GM12864 (cell line): ENCODE data around the gene GJB4.
"Not testable (repeated sequence)": the region's sequence is repeated elsewhere in the genome, so short reads cannot be mapped to it uniquely, and the experiment has no call there.

Experiments
- DNase-seq: peaks from one replicate; pipeline ENCODE4 v3.0.0-alpha.2; 2011; ENCODE audit warnings: low read depth
- H3K4me3 ChIP-seq: 2 replicates; pipeline ENCODE4 v1.5.1; 2011; ENCODE audit warnings: mild to moderate bottlenecking, low read depth, low read length, control low read depth
- TF ChIP-seq, protein P1 (sequence below): IDR thresholded peaks from 2 replicates; pipeline ENCODE4 v1.5.1; 2011; ENCODE audit warnings: low read depth, mild to moderate bottlenecking, moderate library complexity, low read length, control low read depth, inconsistent platforms; ENCODE audit errors: missing control alignments

Gene GJB4

GRCh38 chr1:34796990-34797389, 37.5 kb downstream of the GJB4 start:
- DNase-seq, result peak; percentile 26
- H3K4me3 ChIP-seq, result no peak overlapping the region
- TF ChIP-seq, protein P1, sequence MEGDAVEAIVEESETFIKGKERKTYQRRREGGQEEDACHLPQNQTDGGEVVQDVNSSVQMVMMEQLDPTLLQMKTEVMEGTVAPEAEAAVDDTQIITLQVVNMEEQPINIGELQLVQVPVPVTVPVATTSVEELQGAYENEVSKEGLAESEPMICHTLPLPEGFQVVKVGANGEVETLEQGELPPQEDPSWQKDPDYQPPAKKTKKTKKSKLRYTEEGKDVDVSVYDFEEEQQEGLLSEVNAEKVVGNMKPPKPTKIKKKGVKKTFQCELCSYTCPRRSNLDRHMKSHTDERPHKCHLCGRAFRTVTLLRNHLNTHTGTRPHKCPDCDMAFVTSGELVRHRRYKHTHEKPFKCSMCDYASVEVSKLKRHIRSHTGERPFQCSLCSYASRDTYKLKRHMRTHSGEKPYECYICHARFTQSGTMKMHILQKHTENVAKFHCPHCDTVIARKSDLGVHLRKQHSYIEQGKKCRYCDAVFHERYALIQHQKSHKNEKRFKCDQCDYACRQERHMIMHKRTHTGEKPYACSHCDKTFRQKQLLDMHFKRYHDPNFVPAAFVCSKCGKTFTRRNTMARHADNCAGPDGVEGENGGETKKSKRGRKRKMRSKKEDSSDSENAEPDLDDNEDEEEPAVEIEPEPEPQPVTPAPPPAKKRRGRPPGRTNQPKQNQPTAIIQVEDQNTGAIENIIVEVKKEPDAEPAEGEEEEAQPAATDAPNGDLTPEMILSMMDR, result no peak

GRCh38 chr1:34800214-34800613, 40.7 kb downstream of the GJB4 start:
- H3K4me3 ChIP-seq, result no peak overlapping the region
- TF ChIP-seq, protein P1, result no peak
- DNase-seq, result no peak

- H3K4me3 ChIP-seq, result no peak overlapping the region
- TF ChIP-seq, protein P1, result no peak
- no peak for DNase-seq
Observed at GRCh38 chr1:34803770-34804169, 44.2 kb downstream of the GJB4 start.

- no peak overlapping the region for H3K4me3 ChIP-seq
- TF ChIP-seq, protein P1, result no peak
- DNase-seq, result no peak
Observed at GRCh38 chr1:34806396-34806795, 46.9 kb downstream of the GJB4 start.

DNA sequence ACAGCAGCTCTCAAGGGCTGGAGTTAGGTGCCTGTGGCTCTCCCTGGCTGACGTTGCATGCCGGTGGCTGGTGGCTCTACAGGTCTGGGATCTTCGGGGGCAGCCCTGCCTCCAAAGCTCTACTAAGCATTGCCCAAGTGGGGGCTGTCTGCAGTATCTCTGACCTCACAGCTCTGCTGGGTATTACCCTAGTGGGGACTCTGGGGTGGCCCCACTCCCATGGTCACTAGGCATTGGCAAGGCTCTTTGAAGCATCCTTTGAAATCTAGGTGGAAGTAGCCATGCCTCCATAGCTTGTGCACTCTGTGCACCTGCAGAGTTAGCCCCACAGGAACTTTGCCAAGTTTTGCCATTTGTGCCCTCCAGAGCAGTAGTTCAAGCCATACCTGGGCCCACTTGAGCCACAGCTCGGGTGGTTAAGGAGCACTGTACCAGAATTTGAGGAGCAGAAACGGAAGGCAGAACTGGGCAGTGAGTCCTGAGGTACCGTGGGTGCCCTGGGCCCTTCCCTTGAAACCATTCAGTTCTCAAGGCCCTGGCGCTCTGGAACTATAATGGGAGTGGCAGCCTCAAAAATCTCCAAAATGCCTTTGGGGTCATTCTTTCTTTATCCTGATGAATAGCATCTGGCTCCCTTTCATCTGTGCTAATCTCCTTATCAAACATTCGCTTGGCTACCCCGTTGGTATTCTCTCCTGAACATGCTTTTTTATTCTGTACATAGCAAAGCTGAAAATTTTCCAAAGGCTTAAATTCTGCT, 48.7 kb downstream of the GJB4 start:
- no peak overlapping the region for H3K4me3 ChIP-seq
- TF ChIP-seq, protein P1, result no peak
- DNase-seq, result no peak

DNA sequence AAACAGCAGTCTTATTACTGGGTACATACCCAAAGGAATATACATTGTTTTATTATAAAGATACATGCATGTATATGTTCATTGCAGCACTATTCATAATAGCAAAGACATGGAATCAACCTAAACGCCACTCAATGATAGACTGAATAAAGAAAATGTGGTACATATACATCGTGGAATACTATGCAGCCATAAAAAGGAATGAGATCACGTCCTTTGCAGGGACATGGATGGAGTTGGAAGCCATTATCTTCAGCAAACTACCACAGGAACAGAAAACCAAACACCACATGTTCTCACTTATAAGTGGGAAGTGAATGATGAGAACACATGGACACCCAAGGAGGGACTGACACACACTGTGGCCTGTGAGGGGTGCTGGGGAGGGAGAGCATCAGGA, 51.2 kb downstream of the GJB4 start:
- DNase-seq, H3K4me3 ChIP-seq: not testable (repeated sequence)
